ENCODE results near the gene RPGR. TPM values are rescaled to one million over a fixed set of nuclear protein-coding genes. Genes with fewer than 3 reads are reported as not detected.

The RPGR gene
- total RNA-seq, 1 experiment from 2014 or later = 8.4 TPM

GRCh38 chrX:38312436-38312835, 14.9 kb downstream of the RPGR start:
- peak overlapping the region; percentile 26; the same call in 1 of the 2 replicates for H3K27ac ChIP-seq
- H3K36me3 ChIP-seq = no peaks in the 10 kb centered on the region
- H3K4me3 ChIP-seq = no peak overlapping the region
- DNase-seq (ENCODE audit: low read depth in 1 of 2, low spot score in 2 of 2) = peak; percentile 48 to 53
- H3K27me3 ChIP-seq (replicated peaks) = no peaks in the 10 kb centered on the region
- H3K9me3 ChIP-seq (replicated peaks) = no peaks in the 10 kb centered on the region
- peaks cover 17% of the 10 kb centered on the region for H3K4me1 ChIP-seq (replicated peaks)

GRCh38 chrX:38311743-38312142, 15.6 kb downstream of the RPGR start:
- peak overlapping the region; percentile 26; the same call in 1 of the 2 replicates for H3K27ac ChIP-seq
- H3K27me3 ChIP-seq (replicated peaks) = no peaks in the 10 kb centered on the region
- no peaks in the 10 kb centered on the region for H3K36me3 ChIP-seq
- peaks cover 17% of the 10 kb centered on the region for H3K4me1 ChIP-seq (replicated peaks)
- no peaks in the 10 kb centered on the region for H3K9me3 ChIP-seq (replicated peaks)
- no peak for DNase-seq (ENCODE audit: low read depth in 1 of 2, low spot score in 2 of 2)
- H3K4me3 ChIP-seq = no peak overlapping the region

DNA sequence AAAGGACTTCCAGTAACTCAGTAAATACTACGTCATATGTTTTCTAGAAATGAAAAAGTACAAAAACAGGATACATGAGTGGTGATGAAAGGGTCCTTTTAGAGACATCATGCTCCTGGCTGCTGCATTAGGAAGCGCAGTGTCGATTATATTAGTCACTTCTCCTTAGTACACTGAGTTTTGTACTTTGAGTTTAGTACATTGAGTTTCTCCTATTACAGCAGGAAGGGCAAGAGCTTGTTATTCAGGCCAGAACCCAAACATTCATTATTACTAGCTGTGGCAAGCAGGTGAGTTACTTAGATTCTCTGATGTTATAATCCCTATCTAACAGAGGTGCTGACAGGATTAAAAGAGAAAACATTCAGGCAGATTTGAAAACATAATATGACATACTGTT, 21.3 kb downstream of the RPGR start:
- no peaks in the 10 kb centered on the region for H3K9me3 ChIP-seq (replicated peaks)
- no peak overlapping the region for H3K4me3 ChIP-seq
- H3K36me3 ChIP-seq = no peaks in the 10 kb centered on the region
- no peaks in the 10 kb centered on the region for H3K27me3 ChIP-seq (replicated peaks)
- DNase-seq (ENCODE audit: low read depth in 1 of 2, low spot score in 2 of 2) = no peak
- H3K4me1 ChIP-seq (replicated peaks) = no peaks in the 10 kb centered on the region
- H3K27ac ChIP-seq = no peak overlapping the region

DNA sequence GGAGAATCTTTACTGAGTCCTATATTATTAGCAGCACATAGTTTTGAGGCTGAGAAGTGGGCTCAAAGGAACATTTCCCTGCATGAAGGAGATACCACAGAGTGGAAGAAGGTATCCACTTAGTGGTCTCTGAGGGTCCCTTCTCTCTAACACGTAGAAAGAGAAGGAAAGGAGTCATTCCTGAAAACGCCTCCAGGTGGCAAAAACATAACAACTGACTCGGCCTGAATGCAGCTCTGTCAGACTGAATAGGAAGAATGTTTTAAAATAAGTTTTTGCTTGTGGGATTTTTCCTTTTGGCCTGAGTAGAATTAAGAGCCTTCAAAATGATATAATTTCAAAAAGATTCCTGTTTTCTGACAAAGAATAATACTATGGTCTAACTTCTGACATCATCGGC, 23.3 kb downstream of the RPGR start:
- Histone ChIP-seq H3K27ac (no peak overlapping the region), H3K4me1 (replicated peaks) (no peaks in the 10 kb centered on the region), H3K36me3 (no peaks in the 10 kb centered on the region), H3K27me3 (replicated peaks) (no peaks in the 10 kb centered on the region), H3K9me3 (replicated peaks) (no peaks in the 10 kb centered on the region), H3K4me3 (no peak overlapping the region)
- no peak for DNase-seq (ENCODE audit: low read depth in 1 of 2, low spot score in 2 of 2)

DNA sequence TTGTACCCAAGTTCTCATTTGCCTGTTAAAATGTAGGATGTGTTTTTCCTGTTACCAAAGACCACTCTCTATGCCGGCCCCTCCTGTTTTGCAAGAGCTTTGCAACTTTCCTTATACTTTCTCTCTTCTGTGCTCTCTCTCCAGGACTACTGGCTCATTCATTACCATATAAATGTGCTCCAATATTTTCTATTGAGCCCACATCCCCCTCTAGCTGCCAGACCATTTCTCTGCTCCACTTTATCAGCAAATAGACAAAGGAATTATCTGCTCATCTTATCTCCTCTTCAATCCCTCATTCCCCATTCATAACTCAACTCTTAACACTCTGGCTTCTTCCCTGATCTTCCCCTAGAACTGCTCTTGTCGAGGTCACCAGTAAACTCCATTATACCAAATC, 33.6 kb downstream of the RPGR start:
- H3K9me3 ChIP-seq (replicated peaks) = no peaks in the 10 kb centered on the region
- H3K36me3 ChIP-seq = no peaks in the 10 kb centered on the region
- no peaks in the 10 kb centered on the region for H3K27me3 ChIP-seq (replicated peaks)
- no peak overlapping the region for H3K4me3 ChIP-seq
- no peak overlapping the region for H3K27ac ChIP-seq
- no peaks in the 10 kb centered on the region for H3K4me1 ChIP-seq (replicated peaks)
- DNase-seq (ENCODE audit: low read depth in 1 of 2, low spot score in 2 of 2) = no peak

DNA sequence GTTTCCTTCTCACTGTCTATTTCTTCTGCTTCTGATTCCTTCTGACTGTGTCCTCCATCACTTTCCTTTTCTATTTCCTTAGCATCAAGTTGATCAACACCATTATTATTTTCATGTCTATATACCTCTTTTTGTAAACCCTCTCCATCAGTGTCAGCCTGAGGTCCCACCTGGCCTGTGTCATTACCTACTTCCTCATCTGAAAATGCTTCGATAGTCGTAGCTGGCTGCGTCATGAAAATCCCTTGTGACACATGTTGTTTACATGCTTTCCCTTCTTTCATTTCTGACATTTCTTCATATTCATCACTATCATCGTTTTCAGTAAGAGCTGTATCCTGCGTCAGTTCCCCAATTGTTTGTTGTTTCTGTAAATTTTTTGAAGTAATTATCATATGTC, 39.6 kb downstream of the RPGR start:
- H3K36me3 ChIP-seq = no peaks in the 10 kb centered on the region
- H3K27me3 ChIP-seq (replicated peaks) = no peaks in the 10 kb centered on the region
- H3K4me1 ChIP-seq (replicated peaks) = no peaks in the 10 kb centered on the region
- no peaks in the 10 kb centered on the region for H3K9me3 ChIP-seq (replicated peaks)
- no peak overlapping the region for H3K4me3 ChIP-seq
- no peak for DNase-seq (ENCODE audit: low read depth in 1 of 2, low spot score in 2 of 2)
- H3K27ac ChIP-seq = no peak overlapping the region

DNA sequence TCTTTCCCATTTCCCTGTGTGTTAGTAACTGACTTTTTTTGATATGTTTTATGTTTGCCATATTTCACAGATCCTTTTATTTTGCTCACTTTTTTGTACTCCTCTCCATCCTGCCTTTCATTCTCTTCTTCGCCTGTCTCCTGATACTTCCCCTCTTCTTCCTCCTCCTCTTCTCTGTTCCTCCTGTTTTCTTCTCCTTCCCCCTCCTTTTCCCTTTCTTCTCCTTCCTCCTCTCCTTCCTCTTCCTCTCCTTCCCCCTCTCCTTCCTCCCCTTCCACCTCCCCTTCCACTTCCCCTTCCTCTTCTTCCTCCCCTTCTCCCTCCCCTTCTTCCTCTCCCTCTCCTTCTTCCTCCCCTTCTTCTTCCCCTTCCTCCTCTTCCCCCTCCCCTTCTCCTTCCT, 41.7 kb downstream of the RPGR start:
- H3K27ac ChIP-seq = no peak overlapping the region
- no peaks in the 10 kb centered on the region for H3K9me3 ChIP-seq (replicated peaks)
- no peaks in the 10 kb centered on the region for H3K27me3 ChIP-seq (replicated peaks)
- no peak for DNase-seq (ENCODE audit: low read depth in 1 of 2, low spot score in 2 of 2)
- H3K36me3 ChIP-seq = no peaks in the 10 kb centered on the region
- no peak overlapping the region for H3K4me3 ChIP-seq
- no peaks in the 10 kb centered on the region for H3K4me1 ChIP-seq (replicated peaks)

GRCh38 chrX:38282049-38282448, 45.3 kb downstream of the RPGR start:
- Histone ChIP-seq H3K36me3 (no peaks in the 10 kb centered on the region), H3K4me1 (replicated peaks) (peaks cover 9% of the 10 kb centered on the region), H3K27me3 (replicated peaks) (no peaks in the 10 kb centered on the region), H3K27ac (no peak overlapping the region), H3K4me3 (no peak overlapping the region), H3K9me3 (replicated peaks) (no peaks in the 10 kb centered on the region)
- no peak for DNase-seq (ENCODE audit: low read depth in 1 of 2, low spot score in 2 of 2)

- H3K36me3 ChIP-seq = no peaks in the 10 kb centered on the region
- no peak overlapping the region for H3K27ac ChIP-seq
- peaks cover 24% of the 10 kb centered on the region for H3K4me1 ChIP-seq (replicated peaks)
- no peaks in the 10 kb centered on the region for H3K27me3 ChIP-seq (replicated peaks)
- no peak overlapping the region for H3K4me3 ChIP-seq
- DNase-seq (ENCODE audit: low read depth in 1 of 2, low spot score in 2 of 2) = no peak
- H3K9me3 ChIP-seq (replicated peaks) = no peaks in the 10 kb centered on the region
These were observed 48.1 kb downstream of the RPGR start for GRCh38 chrX:38279188-38279587.

DNA sequence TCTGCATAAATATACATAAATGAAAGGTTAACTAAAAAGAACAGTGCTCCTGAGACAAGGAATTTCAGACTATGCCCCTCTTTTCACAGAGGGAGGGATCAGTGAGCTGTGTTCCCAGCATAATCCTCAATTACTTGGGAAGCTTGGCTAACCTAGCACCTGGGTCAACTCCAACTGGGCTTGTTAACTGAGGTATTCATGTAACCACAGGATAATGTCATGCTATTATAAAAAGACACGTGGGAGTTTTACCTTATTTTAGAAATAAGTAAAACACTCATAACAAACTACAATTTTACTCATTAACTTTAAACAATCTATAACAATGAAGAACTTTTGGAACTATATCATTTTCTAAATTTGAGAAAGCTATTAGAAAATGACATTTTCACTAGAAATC, 48.6 kb downstream of the RPGR start:
- Histone ChIP-seq H3K4me3 (no peak overlapping the region), H3K27ac (no peak overlapping the region), H3K4me1 (replicated peaks) (peaks cover 24% of the 10 kb centered on the region), H3K9me3 (replicated peaks) (no peaks in the 10 kb centered on the region), H3K27me3 (replicated peaks) (no peaks in the 10 kb centered on the region), H3K36me3 (no peaks in the 10 kb centered on the region)
- no peak for DNase-seq (ENCODE audit: low read depth in 1 of 2, low spot score in 2 of 2)

- H3K4me1 ChIP-seq (replicated peaks) = peaks cover 24% of the 10 kb centered on the region
- DNase-seq (ENCODE audit: low read depth in 1 of 2, low spot score in 2 of 2) = no peak
- no peaks in the 10 kb centered on the region for H3K36me3 ChIP-seq
- H3K4me3 ChIP-seq = no peak overlapping the region
- no peaks in the 10 kb centered on the region for H3K9me3 ChIP-seq (replicated peaks)
- no peaks in the 10 kb centered on the region for H3K27me3 ChIP-seq (replicated peaks)
- H3K27ac ChIP-seq = no peak overlapping the region
These were observed 49.5 kb downstream of the RPGR start for GRCh38 chrX:38277802-38278201.

DNA sequence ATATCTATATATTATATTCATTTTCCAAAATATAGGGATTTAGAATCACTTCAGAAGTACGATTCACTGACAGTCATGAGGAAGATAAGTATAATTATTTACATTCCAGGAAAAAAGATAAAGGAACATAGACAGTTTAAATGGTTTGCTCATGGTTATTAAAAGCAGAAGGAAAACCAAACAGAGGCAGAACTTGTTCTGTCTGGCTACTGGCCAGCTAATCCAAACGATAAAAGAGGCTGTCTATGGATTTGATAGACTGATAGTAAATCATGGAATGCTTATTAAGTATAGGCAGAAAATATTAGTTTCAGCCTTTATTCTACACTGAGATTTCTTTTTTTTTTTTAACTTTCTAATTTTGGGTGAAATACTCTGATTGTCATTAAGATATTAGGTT, 50.2 kb downstream of the RPGR start:
- DNase-seq (ENCODE audit: low read depth in 1 of 2, low spot score in 2 of 2) = no peak

GRCh38 chrX:38276089-38276488, 51.2 kb downstream of the RPGR start:
- no peak for DNase-seq (ENCODE audit: low read depth in 1 of 2, low spot score in 2 of 2)
- Histone ChIP-seq H3K36me3 (no peaks in the 10 kb centered on the region), H3K4me3 (no peak overlapping the region), H3K27me3 (replicated peaks) (no peaks in the 10 kb centered on the region), H3K4me1 (replicated peaks) (peaks cover 24% of the 10 kb centered on the region), H3K9me3 (replicated peaks) (no peaks in the 10 kb centered on the region), H3K27ac (peak overlapping the region; percentile 26; the same call in 1 of the 2 replicates)

More for the DNA sequence above, 50.2 kb downstream of the RPGR start:
- no peaks in the 10 kb centered on the region for H3K36me3 ChIP-seq
- no peak overlapping the region for H3K4me3 ChIP-seq
- H3K4me1 ChIP-seq (replicated peaks) = peaks cover 24% of the 10 kb centered on the region
- H3K9me3 ChIP-seq (replicated peaks) = no peaks in the 10 kb centered on the region
- no peaks in the 10 kb centered on the region for H3K27me3 ChIP-seq (replicated peaks)
- no peak overlapping the region for H3K27ac ChIP-seq

GRCh38 chrX:38275615-38276014, 51.7 kb downstream of the RPGR start:
- Histone ChIP-seq H3K27me3 (replicated peaks) (no peaks in the 10 kb centered on the region), H3K4me1 (replicated peaks) (peaks cover 24% of the 10 kb centered on the region), H3K36me3 (no peaks in the 10 kb centered on the region), H3K9me3 (replicated peaks) (no peaks in the 10 kb centered on the region), H3K27ac (peak overlapping the region; percentile 26), H3K4me3 (no peak overlapping the region)
- peak in 1 of 2 experiments; percentile 44 for DNase-seq (ENCODE audit: low read depth in 1 of 2, low spot score in 2 of 2)

GRCh38 chrX:38273453-38273852, 53.9 kb downstream of the RPGR start:
- Histone ChIP-seq H3K9me3 (replicated peaks) (no peaks in the 10 kb centered on the region), H3K36me3 (no peaks in the 10 kb centered on the region), H3K27me3 (replicated peaks) (no peaks in the 10 kb centered on the region), H3K27ac (no peak overlapping the region), H3K4me3 (no peak overlapping the region), H3K4me1 (replicated peaks) (peaks cover 24% of the 10 kb centered on the region)
- no peak for DNase-seq (ENCODE audit: low read depth in 1 of 2, low spot score in 2 of 2)
